Stomach (tissue), 4 donors: ENCODE data around the gene KRTAP4-11.
"Not testable (repeated sequence)": the region's sequence is repeated elsewhere in the genome, so short reads cannot be mapped to it uniquely, and the experiment has no call there.

Experiments
- CTCF ChIP-seq, 7 experiments: fragments of 450-650 bp in 4 of 7; fragments of 200-600 bp in 3 of 7; sonication (generic) in 3 of 7; IDR thresholded peaks; one replicate each; pipeline ENCODE4 v1.5.1; 2016 to 2019; ENCODE audit warnings: antibody characterized with exemption in 7 of 7, control low read depth in 2 of 7, mild to moderate bottlenecking in 1 of 7
- EP300 ChIP-seq: sonication (generic); formaldehyde crosslinking; IDR thresholded peaks from one replicate; pipeline ENCODE4 v1.6.1; 2017; ENCODE audit warnings: antibody characterized with exemption

GRCh38 chr17:41148971-41149651 is 30.9 kb upstream of the KRTAP4-11 start:
- TF ChIP-seq EP300; CTCF (IDR thresholded peaks at IDR 0.05): not testable (repeated sequence)
